OCI-LY1 (cell line): ENCODE measurements around the gene MOGAT1.

Source experiments
- EZH2 ChIP-seq: fragments of 200-600 bp; sonication (generic), shearing (Covaris generic); IDR thresholded peaks from 2 replicates; pipeline ENCODE4 v1.8.0; 2017; ENCODE audit warnings: borderline replicate concordance, mixed run types, mild to moderate bottlenecking, antibody characterized with exemption, low read length, moderate library complexity, mixed read lengths
- TF ChIP-seq, protein P1 (sequence below): fragments of 200-600 bp; sonication (generic), shearing (Covaris generic); IDR thresholded peaks from 2 replicates; pipeline ENCODE4 v1.5.1; 2017; ENCODE audit warnings: mild to moderate bottlenecking, antibody characterized with exemption, low read length, moderate library complexity, mixed read lengths

DNA sequence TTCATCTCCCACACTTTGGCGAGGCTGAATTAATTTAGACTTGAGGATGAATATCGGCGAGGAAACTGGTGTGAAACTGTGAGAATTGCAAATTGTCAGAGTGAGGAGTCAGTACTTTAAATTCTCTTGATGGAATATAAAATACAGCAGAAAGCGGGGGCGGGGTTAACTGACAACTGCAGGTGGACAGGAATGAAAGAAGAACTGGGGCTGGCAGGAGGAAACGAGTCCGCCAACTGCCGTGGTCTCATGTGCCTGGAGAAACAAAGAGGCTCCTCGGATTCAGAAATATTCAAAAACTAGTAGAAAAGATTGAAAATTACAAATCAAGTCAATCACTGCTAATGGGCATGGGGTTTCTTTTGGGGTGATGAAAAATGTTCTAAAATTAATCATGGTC lies 44.3 kb downstream of the MOGAT1 start:
- TF ChIP-seq, protein P1, sequence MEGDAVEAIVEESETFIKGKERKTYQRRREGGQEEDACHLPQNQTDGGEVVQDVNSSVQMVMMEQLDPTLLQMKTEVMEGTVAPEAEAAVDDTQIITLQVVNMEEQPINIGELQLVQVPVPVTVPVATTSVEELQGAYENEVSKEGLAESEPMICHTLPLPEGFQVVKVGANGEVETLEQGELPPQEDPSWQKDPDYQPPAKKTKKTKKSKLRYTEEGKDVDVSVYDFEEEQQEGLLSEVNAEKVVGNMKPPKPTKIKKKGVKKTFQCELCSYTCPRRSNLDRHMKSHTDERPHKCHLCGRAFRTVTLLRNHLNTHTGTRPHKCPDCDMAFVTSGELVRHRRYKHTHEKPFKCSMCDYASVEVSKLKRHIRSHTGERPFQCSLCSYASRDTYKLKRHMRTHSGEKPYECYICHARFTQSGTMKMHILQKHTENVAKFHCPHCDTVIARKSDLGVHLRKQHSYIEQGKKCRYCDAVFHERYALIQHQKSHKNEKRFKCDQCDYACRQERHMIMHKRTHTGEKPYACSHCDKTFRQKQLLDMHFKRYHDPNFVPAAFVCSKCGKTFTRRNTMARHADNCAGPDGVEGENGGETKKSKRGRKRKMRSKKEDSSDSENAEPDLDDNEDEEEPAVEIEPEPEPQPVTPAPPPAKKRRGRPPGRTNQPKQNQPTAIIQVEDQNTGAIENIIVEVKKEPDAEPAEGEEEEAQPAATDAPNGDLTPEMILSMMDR = no peak
- TF ChIP-seq EZH2 = no peak
